ENCODE measurements around the gene HYAL4. TPM values are rescaled to one million over a fixed set of nuclear protein-coding genes. Genes with fewer than 3 reads are reported as not detected.
A peak's percentile ranks its signal among the peaks of the same experiment; 100 is the strongest.

HYAL4 gene
- total and polyA plus RNA-seq, 2 of the 13 experiments (the other 11 are each of a cell fraction or from before 2014, with no cell fraction given) = not detected

DNA sequence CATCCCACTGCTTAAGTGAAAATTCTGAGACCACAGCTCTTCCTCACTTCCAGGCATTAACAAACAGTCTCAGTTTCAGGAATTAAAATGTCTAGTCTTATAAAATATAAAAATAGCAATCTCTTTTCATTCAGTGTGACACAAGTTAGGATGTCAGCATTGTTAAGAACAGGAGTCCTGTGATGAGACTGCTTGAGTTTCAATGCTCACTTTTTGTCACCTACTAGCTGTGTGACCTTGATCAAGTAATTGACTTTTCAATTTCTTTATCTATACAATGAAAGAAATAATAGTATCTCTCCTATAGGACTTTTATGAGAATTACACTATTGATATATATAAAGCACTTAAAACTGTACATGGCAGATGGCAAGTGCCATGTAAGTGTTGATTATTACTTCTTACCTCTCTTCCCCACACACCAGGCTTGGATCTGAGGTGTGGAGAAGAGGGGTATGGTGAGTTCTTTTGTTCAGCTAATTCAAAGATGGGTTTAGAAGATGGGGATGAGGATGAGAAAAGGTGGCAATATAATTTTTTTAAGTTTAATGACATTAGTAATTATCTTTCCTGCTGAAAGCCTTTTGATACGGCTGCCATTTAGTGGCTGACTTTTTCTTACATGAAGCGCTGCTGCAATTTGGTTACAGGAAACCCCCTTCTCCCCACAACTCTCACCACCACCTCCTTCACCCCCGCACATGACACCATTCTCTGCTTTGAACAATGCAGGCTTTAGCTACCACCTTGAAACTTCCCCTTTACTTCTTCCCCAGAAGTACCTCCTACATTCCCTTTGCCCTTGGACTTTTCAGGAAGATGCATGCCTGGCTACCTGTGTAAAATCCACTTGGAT, 20.8 kb upstream of the HYAL4 start (continued):
- TF ChIP-seq, protein P1, sequence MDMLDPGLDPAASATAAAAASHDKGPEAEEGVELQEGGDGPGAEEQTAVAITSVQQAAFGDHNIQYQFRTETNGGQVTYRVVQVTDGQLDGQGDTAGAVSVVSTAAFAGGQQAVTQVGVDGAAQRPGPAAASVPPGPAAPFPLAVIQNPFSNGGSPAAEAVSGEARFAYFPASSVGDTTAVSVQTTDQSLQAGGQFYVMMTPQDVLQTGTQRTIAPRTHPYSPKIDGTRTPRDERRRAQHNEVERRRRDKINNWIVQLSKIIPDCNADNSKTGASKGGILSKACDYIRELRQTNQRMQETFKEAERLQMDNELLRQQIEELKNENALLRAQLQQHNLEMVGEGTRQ (IDR thresholded peaks at IDR 0.05; ENCODE audit: low read depth, low read length) = no peak
- TF ChIP-seq, protein P1 (CRISPR knock-in tag; IDR thresholded peaks at IDR 0.05; ENCODE audit: borderline replicate concordance) = no peak

DNA sequence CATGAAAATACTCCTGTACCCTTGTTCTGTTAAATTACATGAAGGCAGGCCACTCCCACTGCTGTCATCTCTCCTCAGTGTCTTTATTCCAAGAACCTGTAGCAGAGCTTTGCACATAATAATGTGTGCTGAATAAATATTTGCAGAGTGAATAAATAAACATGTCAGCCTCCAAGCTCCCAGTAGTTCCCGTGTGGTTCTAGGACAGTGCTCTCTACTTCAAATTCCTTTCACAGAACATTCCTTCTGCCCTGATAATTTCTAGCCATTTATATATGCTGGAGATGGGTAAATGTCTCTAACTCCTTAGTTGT, 20.3 kb upstream of the HYAL4 start:
- no peaks in the 10 kb centered on the region for H3K36me3 ChIP-seq (replicated peaks in 1 of 2; ENCODE audit: control insufficient read depth in 1 of 2, insufficient read depth in 2 of 2, low read length in 2 of 2)
- ATAC-seq = peak; percentile 96
- BruUV-seq (replicated peaks) = no TSS peak
- H3K79me2 ChIP-seq (ENCODE audit: insufficient read depth, low read length) = no peaks in the 10 kb centered on the region
- H3K27ac ChIP-seq (ENCODE audit: extremely low read length, insufficient read depth, low read length) = no peak overlapping the region
- in situ Hi-C loops (cut with HindIII; ENCODE audit: extremely low pct_ligation_motif_present, low pct_unique_long_range_greater_than_20kb) = no loop called here
- H3K9me3 ChIP-seq (ENCODE audit: low read length) = no peaks in the 10 kb centered on the region
- intact Hi-C loops (cut with micrococcal nuclease; ENCODE audit: unreplicated experiment) = no loop called here
- H2AFZ ChIP-seq (ENCODE audit: low read length) = no peak overlapping the region
- DNase-seq (ENCODE audit: low spot score) = peak; percentile 55
- H4K20me1 ChIP-seq (ENCODE audit: insufficient read depth, low read length) = no peaks in the 10 kb centered on the region
- no peak overlapping the region for H3K4me2 ChIP-seq (ENCODE audit: low read depth, low read length)
- H3K4me1 ChIP-seq (ENCODE audit: insufficient read depth, low read length) = peaks cover 6% of the 10 kb centered on the region; the same call in 1 of the 2 replicates
- H3K4me3 ChIP-seq (replicated peaks in 1 of 3; ENCODE audit: insufficient read depth in 1 of 3, low read depth in 2 of 3, low read length in 3 of 3) = no peak overlapping the region
- no peaks in the 10 kb centered on the region for H3K27me3 ChIP-seq (ENCODE audit: control insufficient read depth in 1 of 2, insufficient read depth in 2 of 2, low read length in 2 of 2)
- ChIA-PET POLR2A (interaction anchor here (0.9 kb wide), 1 partner anchor 98 kb away, joined by 4 read pairs; no protein-coding TSS in a partner anchor), CTCF (ENCODE audit: low intra/inter-chr PET ratio, low total read pairs) (no interaction called here)
- no peak overlapping the region for H3K9ac ChIP-seq (ENCODE audit: insufficient read depth, low read depth, low read length)
- 0% methylated on average over 1 of the region's 1 CpG for WGBS (ENCODE audit: low lambda C conversion rate)
- FAIRE-seq = no peak
- TF ChIP-seq, protein P2, sequence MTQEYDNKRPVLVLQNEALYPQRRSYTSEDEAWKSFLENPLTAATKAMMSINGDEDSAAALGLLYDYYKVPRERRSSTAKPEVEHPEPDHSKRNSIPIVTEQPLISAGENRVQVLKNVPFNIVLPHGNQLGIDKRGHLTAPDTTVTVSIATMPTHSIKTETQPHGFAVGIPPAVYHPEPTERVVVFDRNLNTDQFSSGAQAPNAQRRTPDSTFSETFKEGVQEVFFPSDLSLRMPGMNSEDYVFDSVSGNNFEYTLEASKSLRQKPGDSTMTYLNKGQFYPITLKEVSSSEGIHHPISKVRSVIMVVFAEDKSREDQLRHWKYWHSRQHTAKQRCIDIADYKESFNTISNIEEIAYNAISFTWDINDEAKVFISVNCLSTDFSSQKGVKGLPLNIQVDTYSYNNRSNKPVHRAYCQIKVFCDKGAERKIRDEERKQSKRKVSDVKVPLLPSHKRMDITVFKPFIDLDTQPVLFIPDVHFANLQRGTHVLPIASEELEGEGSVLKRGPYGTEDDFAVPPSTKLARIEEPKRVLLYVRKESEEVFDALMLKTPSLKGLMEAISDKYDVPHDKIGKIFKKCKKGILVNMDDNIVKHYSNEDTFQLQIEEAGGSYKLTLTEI (CRISPR knock-in tag; conservative IDR thresholded peaks at IDR 0.05) = no peak
- peak; percentile 57; the same call in 1 of the 2 replicates for TF ChIP-seq HHEX (CRISPR knock-in tag; IDR thresholded peaks at IDR 0.05)
- TF ChIP-seq, protein P3, sequence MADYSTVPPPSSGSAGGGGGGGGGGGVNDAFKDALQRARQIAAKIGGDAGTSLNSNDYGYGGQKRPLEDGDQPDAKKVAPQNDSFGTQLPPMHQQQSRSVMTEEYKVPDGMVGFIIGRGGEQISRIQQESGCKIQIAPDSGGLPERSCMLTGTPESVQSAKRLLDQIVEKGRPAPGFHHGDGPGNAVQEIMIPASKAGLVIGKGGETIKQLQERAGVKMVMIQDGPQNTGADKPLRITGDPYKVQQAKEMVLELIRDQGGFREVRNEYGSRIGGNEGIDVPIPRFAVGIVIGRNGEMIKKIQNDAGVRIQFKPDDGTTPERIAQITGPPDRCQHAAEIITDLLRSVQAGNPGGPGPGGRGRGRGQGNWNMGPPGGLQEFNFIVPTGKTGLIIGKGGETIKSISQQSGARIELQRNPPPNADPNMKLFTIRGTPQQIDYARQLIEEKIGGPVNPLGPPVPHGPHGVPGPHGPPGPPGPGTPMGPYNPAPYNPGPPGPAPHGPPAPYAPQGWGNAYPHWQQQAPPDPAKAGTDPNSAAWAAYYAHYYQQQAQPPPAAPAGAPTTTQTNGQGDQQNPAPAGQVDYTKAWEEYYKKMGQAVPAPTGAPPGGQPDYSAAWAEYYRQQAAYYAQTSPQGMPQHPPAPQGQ (CRISPR knock-in tag; IDR thresholded peaks at IDR 0.05; ENCODE audit: borderline replicate concordance) = no peak
- TF ChIP-seq, protein P4, sequence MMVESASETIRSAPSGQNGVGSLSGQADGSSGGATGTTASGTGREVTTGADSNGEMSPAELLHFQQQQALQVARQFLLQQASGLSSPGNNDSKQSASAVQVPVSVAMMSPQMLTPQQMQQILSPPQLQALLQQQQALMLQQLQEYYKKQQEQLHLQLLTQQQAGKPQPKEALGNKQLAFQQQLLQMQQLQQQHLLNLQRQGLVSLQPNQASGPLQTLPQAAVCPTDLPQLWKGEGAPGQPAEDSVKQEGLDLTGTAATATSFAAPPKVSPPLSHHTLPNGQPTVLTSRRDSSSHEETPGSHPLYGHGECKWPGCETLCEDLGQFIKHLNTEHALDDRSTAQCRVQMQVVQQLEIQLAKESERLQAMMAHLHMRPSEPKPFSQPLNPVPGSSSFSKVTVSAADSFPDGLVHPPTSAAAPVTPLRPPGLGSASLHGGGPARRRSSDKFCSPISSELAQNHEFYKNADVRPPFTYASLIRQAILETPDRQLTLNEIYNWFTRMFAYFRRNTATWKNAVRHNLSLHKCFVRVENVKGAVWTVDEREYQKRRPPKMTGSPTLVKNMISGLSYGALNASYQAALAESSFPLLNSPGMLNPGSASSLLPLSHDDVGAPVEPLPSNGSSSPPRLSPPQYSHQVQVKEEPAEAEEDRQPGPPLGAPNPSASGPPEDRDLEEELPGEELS (CRISPR knock-in tag; IDR thresholded peaks at IDR 0.05) = 0 out of 2 replicates have a peak, but pooled peaks have one; percentile 11
- peak; percentile 24; the same call in 1 of the 2 replicates for TF ChIP-seq BCL6 (CRISPR knock-in tag; IDR thresholded peaks at IDR 0.05)
- TF ChIP-seq FOXA3 (CRISPR knock-in tag; IDR thresholded peaks at IDR 0.05) = peak; percentile 79
- TF ChIP-seq, protein P5, sequence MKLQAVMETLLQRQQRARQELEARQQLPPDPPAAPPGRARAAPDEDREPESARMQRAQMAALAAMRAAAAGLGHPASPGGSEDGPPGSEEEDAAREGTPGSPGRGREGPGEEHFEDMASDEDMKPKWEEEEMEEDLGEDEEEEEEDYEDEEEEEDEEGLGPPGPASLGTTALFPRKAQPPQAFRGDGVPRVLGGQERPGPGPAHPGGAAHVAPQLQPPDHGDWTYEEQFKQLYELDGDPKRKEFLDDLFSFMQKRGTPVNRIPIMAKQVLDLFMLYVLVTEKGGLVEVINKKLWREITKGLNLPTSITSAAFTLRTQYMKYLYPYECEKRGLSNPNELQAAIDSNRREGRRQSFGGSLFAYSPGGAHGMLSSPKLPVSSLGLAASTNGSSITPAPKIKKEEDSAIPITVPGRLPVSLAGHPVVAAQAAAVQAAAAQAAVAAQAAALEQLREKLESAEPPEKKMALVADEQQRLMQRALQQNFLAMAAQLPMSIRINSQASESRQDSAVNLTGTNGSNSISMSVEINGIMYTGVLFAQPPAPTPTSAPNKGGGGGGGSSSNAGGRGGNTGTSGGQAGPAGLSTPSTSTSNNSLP (IDR thresholded peaks at IDR 0.05; ENCODE audit: low read depth, low read length) = peak; percentile 82
- no peak for TF ChIP-seq RFXAP (CRISPR knock-in tag; IDR thresholded peaks at IDR 0.05; ENCODE audit: borderline replicate concordance)
- TF ChIP-seq RARA (CRISPR knock-in tag; IDR thresholded peaks at IDR 0.05) = 0 out of 2 replicates have a peak, but pooled peaks have one; percentile 10
- peak; percentile 46 for TF ChIP-seq GATAD2A (CRISPR knock-in tag; IDR thresholded peaks at IDR 0.05)
